ENCODE data around the gene CYB561D1. TPM values are rescaled to one million over a fixed set of nuclear protein-coding genes. Genes with fewer than 3 reads are reported as not detected.

The CYB561D1 gene
- total and polyA plus RNA-seq, 4 experiments from 2014 or later = 13.6 to 41.6 (median 28.9) TPM

- H3K4me1 ChIP-seq (ENCODE audit: insufficient read depth, low read length) = peaks cover 59% of the 10 kb centered on the region
- no peaks in the 10 kb centered on the region for H3K27me3 Mint-ChIP-seq
Observed at GRCh38 chr1:109509176-109510134, 15.6 kb downstream of the CYB561D1 start, which contains the start of gene AMIGO1. Gene AMIGO1 (minus strand): TSS chr1:109509727. CDS start chr1:109508912, 815 bp downstream.

GRCh38 chr1:109513110-109513710 is 19.3 kb downstream of the CYB561D1 start:
- Mint-ChIP-seq H3K27me3 (no peaks in the 10 kb centered on the region), H3K9me3 (peaks cover 0 to 2% (median 0%) of the 10 kb centered on the region in 8 donors), H3K4me1 (peaks cover 21 to 35% (median 28%) of the 10 kb centered on the region in 4 donors), H3K36me3 (peaks cover 5 to 8% of the 10 kb centered on the region in 2 donors), H3K27ac (no peak overlapping the region), H3K4me3 (no peak overlapping the region)
- Histone ChIP-seq H3K27me3 (ENCODE audit: insufficient read depth, low read length) (no peaks in the 10 kb centered on the region), H3K4me3 (ENCODE audit: low read length in 2 of 2) (no peak overlapping the region), H3K27ac (ENCODE audit: low read depth, low read length) (no peak overlapping the region), H3K9me3 (ENCODE audit: control insufficient read depth in 1 of 2, low read length in 2 of 2) (no peaks in the 10 kb centered on the region), H3K4me1 (ENCODE audit: insufficient read depth, low read length) (peaks cover 22% of the 10 kb centered on the region), H3K36me3 (ENCODE audit: insufficient read depth, low read length) (no peaks in the 10 kb centered on the region)
- ChIA-PET POLR2A (ENCODE audit: partially characterized antibody) (interaction anchor here (2.1 to 16.4 kb wide), 2 partner anchors 16 to 19 kb away, joined by 5 to 292 read pairs; partner anchors contain the start of gene CYB561D1), CTCF (ENCODE audit: partially characterized antibody) (interaction anchor here (1.5 to 37.2 kb wide), 3 partner anchors 19 to 127 kb away, joined by 3 to 1669 read pairs (median 594); partner anchors contain the start of genes ATXN7L2, CYB561D1 and GPR61)
- DNase-seq = no peak
- intact Hi-C loops (cut with micrococcal nuclease) = no loop called here

More at GRCh38 chr1:109509176-109510134, 15.6 kb downstream of the CYB561D1 start, which contains the start of gene AMIGO1:
- Histone ChIP-seq H3K27ac (ENCODE audit: low read depth, low read length) (peak within 1 kb of the TSS; percentile 54), H3K27me3 (ENCODE audit: insufficient read depth, low read length) (no peaks in the 10 kb centered on the region), H3K4me3 (ENCODE audit: low read length in 2 of 2) (peak within 1 kb of the TSS; percentile 55 to 82), H3K9me3 (ENCODE audit: control insufficient read depth in 1 of 2, low read length in 2 of 2) (no peaks in the 10 kb centered on the region), H3K36me3 (ENCODE audit: insufficient read depth, low read length) (no peaks in the 10 kb centered on the region)
- POLR2A ChIA-PET (ENCODE audit: partially characterized antibody) = interaction anchor here (0.9 to 23.6 kb wide), 9 partner anchors 9 to 84 kb away, joined by 3 to 438 read pairs (median 5); partner anchors contain the start of genes ATXN7L2, CYB561D1, GNAI3 and PSMA5
- H3K27ac Mint-ChIP-seq = peak within 1 kb of the TSS; percentile 85 to 97 (median 95)
- peaks cover 18 to 20% of the 10 kb centered on the region in 2 donors for H3K36me3 Mint-ChIP-seq
- CTCF ChIA-PET (ENCODE audit: partially characterized antibody) = interaction anchor here (2.0 to 37.2 kb wide), 3 partner anchors 10 to 22 kb away, joined by 8 to 1669 read pairs (median 594); partner anchors contain the start of genes ATXN7L2, CYB561D1 and GPR61
- intact Hi-C loops (cut with micrococcal nuclease) = loop anchor here (1.0 kb wide), 2 partner anchors 7 to 15 kb away; partner anchors contain the start of gene CYB561D1
- peaks cover 0 to 4% (median under 1%) of the 10 kb centered on the region in 8 donors for H3K9me3 Mint-ChIP-seq
- peaks cover 48 to 73% (median 60%) of the 10 kb centered on the region in 4 donors for H3K4me1 Mint-ChIP-seq
- peak within 1 kb of the TSS; percentile 92 to 95 (median 94) for H3K4me3 Mint-ChIP-seq
- peak; percentile 65 to 73 (median 68) for DNase-seq

- Histone ChIP-seq H3K27ac (ENCODE audit: low read depth, low read length) (no peak overlapping the region), H3K4me1 (ENCODE audit: insufficient read depth, low read length) (peaks cover 11% of the 10 kb centered on the region), H3K9me3 (ENCODE audit: control insufficient read depth in 1 of 2, low read length in 2 of 2) (no peaks in the 10 kb centered on the region), H3K4me3 (ENCODE audit: low read length in 2 of 2) (no peak overlapping the region), H3K27me3 (ENCODE audit: insufficient read depth, low read length) (no peaks in the 10 kb centered on the region), H3K36me3 (ENCODE audit: insufficient read depth, low read length) (no peaks in the 10 kb centered on the region)
- Mint-ChIP-seq H3K36me3 (peaks cover 3 to 4% of the 10 kb centered on the region in 2 donors), H3K4me1 (peaks cover 12 to 22% (median 18%) of the 10 kb centered on the region in 4 donors), H3K27ac (peak overlapping the region in 1 of 7 donors; percentile 24), H3K27me3 (no peaks in the 10 kb centered on the region), H3K4me3 (no peak overlapping the region), H3K9me3 (peaks cover 0 to 2% (median 0%) of the 10 kb centered on the region in 8 donors)
- ChIA-PET CTCF (ENCODE audit: partially characterized antibody) (interaction anchor here (24.9 to 37.2 kb wide), 2 partner anchors 17 to 21 kb away, joined by 594 to 1669 read pairs; partner anchors contain the start of genes ATXN7L2, CYB561D1 and GPR61), POLR2A (ENCODE audit: partially characterized antibody) (interaction anchor here (2.0 to 16.4 kb wide), 2 partner anchors 18 to 30 kb away, joined by 7 to 292 read pairs; partner anchors contain the start of gene CYB561D1)
- intact Hi-C loops (cut with micrococcal nuclease) = no loop called here
- DNase-seq = no peak
Observed at GRCh38 chr1:109514846-109515245, 21.0 kb downstream of the CYB561D1 start.

- H3K9me3 ChIP-seq (ENCODE audit: control insufficient read depth in 1 of 2, low read length in 2 of 2) = no peaks in the 10 kb centered on the region
- H3K27ac ChIP-seq (ENCODE audit: low read depth, low read length) = no peak overlapping the region
- Mint-ChIP-seq H3K36me3 (peaks cover 0 to 3% of the 10 kb centered on the region in 2 donors), H3K27me3 (no peaks in the 10 kb centered on the region), H3K27ac (peak overlapping the region in 1 of 7 donors; percentile 14), H3K4me3 (no peak overlapping the region), H3K9me3 (no peaks in the 10 kb centered on the region), H3K4me1 (peaks cover 0 to 7% (median under 1%) of the 10 kb centered on the region in 4 donors)
- ChIA-PET POLR2A (ENCODE audit: partially characterized antibody) (interaction anchor here (16.4 kb wide), 1 partner anchor 20 kb away, joined by 292 read pairs; the partner anchor contains the start of gene CYB561D1), CTCF (ENCODE audit: partially characterized antibody) (interaction anchor here (1.6 to 37.2 kb wide), 3 partner anchors 15 to 239 kb away, joined by 6 to 1669 read pairs (median 594); partner anchors contain the start of genes ATXN7L2, CYB561D1 and GPR61)
- intact Hi-C loops (cut with micrococcal nuclease) = no loop called here
- DNase-seq = no peak
- H3K4me3 ChIP-seq (ENCODE audit: low read length in 2 of 2) = no peak overlapping the region
- no peaks in the 10 kb centered on the region for H3K27me3 ChIP-seq (ENCODE audit: insufficient read depth, low read length)
- H3K4me1 ChIP-seq (ENCODE audit: insufficient read depth, low read length) = no peaks in the 10 kb centered on the region
- no peaks in the 10 kb centered on the region for H3K36me3 ChIP-seq (ENCODE audit: insufficient read depth, low read length)
Observed at GRCh38 chr1:109516872-109517271, 23.0 kb downstream of the CYB561D1 start.

GRCh38 chr1:109517337-109517736 is 23.4 kb downstream of the CYB561D1 start:
- Histone ChIP-seq H3K27me3 (ENCODE audit: insufficient read depth, low read length) (no peaks in the 10 kb centered on the region), H3K4me3 (ENCODE audit: low read length in 2 of 2) (no peak overlapping the region), H3K27ac (ENCODE audit: low read depth, low read length) (no peak overlapping the region), H3K4me1 (ENCODE audit: insufficient read depth, low read length) (no peaks in the 10 kb centered on the region), H3K9me3 (ENCODE audit: control insufficient read depth in 1 of 2, low read length in 2 of 2) (no peaks in the 10 kb centered on the region), H3K36me3 (ENCODE audit: insufficient read depth, low read length) (no peaks in the 10 kb centered on the region)
- Mint-ChIP-seq H3K9me3 (peaks cover 0 to 1% (median 0%) of the 10 kb centered on the region in 8 donors), H3K27me3 (peaks cover 0 to 2% of the 10 kb centered on the region in 2 donors), H3K4me1 (peaks cover 0 to 7% (median 0%) of the 10 kb centered on the region in 4 donors), H3K27ac (no peak overlapping the region), H3K4me3 (no peak overlapping the region), H3K36me3 (peaks cover 0 to 3% of the 10 kb centered on the region in 2 donors)
- no peak for DNase-seq
- POLR2A ChIA-PET (ENCODE audit: partially characterized antibody) = interaction anchor here (16.4 kb wide), 1 partner anchor 20 kb away, joined by 292 read pairs; the partner anchor contains the start of gene CYB561D1
- intact Hi-C loops (cut with micrococcal nuclease) = no loop called here
- CTCF ChIA-PET (ENCODE audit: partially characterized antibody) = interaction anchor here (24.9 to 37.2 kb wide), 2 partner anchors 14 to 24 kb away, joined by 594 to 1669 read pairs; partner anchors contain the start of genes ATXN7L2, CYB561D1 and GPR61
